Left cardiac atrium (tissue), 4 donors: Measurements from ENCODE around the gene WNT16. TPM values are rescaled to one million over a fixed set of nuclear protein-coding genes. Genes with fewer than 3 reads are reported as not detected.

Experiments
- ATAC-seq, 2 donors: fragments of 200-7000 bp; cut with Tn5 transposase; one replicate each; pipeline ENCODE4 v1.9.1; 2020; ENCODE audit warnings: mild to moderate bottlenecking in 2 of 2, moderate library complexity in 2 of 2
- DNase-seq: peaks from one replicate; pipeline ENCODE4 v3.0.0-alpha.2; 2020
- intact Hi-C, 2 donors: fragments of 100-400 bp; cut with DNase I; formaldehyde crosslinking; loops; one replicate each; pipeline versions ENCODE4 v1.14.1 to v1.15.1; 2022 to 2023
- total RNA-seq, 2 donors: library from RNA; stranded (reverse); fragmentation: NEBNext Ultra II Directional; extraction: Animal tissue kit (Norgen Biotek cat#: 25700); gene quantifications; one replicate each; pipeline ENCODE4 v1.2.1, GENCODE V29; 2021
- donor health status: DM: no; HTN: yes; CAD: no.
- donor health status: DM: no; HTN: yes; CAD: no; lungs with severe emphysema.
- donor health status: DM: yes; HTN: yes; CAD: no.
- donor health status: Dilated cardiomyopathy.

WNT16 gene
- total RNA-seq, 2 donors from 2014 or later = not detected

- ATAC-seq (no peak), DNase-seq (no peak)
- intact Hi-C loops = no loop called here
Observed at GRCh38 chr7:121337398-121337797, 8.6 kb downstream of the WNT16 start.

GRCh38 chr7:121339082-121339481 lies 10.3 kb downstream of the WNT16 start:
- intact Hi-C loops = no loop called here
- DNase-seq = no peak
- no peak for ATAC-seq

GRCh38 chr7:121341933-121342332 lies 13.1 kb downstream of the WNT16 start:
- ATAC-seq = no peak
- intact Hi-C loops = no loop called here

DNA sequence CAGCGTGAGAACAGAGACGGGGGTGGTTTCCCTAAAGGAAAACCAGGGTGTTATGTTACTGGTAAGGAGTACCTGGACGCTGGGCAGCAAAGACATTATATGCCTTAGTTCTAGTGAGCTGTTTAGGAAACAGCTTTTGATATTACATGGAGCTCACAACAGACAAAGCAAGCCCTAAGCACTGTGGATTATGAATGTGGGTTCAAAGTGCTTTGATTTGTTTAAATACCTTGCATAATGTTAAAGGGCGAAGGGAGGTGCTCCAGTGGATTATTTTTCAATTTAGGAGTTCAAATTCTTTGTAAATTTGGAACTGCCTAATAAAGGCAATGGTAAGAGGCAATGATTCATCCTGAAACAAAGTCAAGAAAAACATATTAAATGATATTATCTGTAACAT lies 13.8 kb downstream of the WNT16 start:
- no peak for DNase-seq
- ATAC-seq = no peak
- intact Hi-C loops = no loop called here

More at GRCh38 chr7:121341933-121342332, 13.1 kb downstream of the WNT16 start:
- no peak for DNase-seq

DNA sequence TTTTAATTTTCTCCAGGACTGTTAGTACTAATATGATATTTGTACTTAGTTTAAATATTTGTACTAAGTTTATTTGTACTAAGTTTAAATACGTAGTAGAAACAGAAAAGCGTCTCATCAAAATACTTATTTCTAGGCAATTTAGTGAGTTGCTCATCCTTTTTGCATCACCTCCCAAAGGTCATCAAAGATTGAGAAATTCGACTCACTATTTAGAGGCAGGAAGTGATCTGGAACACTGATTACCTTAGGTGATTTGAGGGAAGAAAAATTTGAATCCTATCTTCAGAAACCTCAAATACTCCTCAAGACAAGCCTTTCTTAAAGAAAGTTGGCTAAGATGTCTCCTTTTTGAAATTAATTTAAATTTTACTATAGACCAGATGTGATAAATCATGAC lies 14.5 kb downstream of the WNT16 start:
- ATAC-seq = no peak
- intact Hi-C loops = no loop called here
- no peak for DNase-seq

DNA sequence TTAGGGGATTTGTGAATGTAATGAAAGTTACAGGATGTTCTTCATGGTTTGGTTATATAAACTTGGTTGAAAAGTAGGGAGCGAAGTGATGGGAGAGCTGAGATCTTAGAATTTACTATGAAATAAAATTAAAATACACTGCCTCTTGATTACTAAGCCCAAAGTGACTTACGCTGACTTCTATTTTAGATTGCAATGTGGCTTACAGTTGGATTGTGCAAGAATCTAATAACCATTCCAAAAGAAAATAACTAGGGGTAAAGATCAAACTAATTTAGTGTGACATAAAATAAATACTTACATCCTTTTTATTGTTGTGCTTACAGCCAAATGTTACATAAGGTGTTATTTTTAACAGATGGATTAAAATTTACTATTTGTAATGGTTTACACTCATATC lies 15.3 kb downstream of the WNT16 start:
- DNase-seq = no peak
- intact Hi-C loops = no loop called here
- no peak for ATAC-seq

- no peak for DNase-seq
- intact Hi-C loops = no loop called here
- no peak for ATAC-seq
Observed at GRCh38 chr7:121344497-121344896, 15.7 kb downstream of the WNT16 start.

GRCh38 chr7:121351682-121352081 lies 22.9 kb downstream of the WNT16 start:
- no peak for DNase-seq
- ATAC-seq = no peak

DNA sequence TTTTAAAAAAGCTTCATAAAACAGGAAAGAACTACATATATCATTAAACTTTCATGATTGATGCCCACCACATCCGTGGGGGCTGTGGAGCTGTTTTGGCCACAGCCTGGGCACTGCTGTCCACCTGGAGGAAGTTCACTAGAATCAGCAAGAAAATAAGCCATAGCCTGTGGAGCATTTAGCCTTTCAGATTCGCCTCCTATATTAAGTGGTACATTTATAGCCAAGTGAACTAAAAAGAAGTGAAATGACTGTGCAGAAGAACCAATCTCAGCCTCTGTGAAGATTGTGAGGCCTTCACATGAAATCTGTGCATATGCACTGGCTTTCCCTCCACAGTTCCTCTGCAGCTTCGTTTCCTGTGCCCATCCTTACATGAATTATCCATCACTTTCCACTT lies 23.5 kb downstream of the WNT16 start:
- DNase-seq (no peak), ATAC-seq (no peak)
- intact Hi-C loops = no loop called here

More at GRCh38 chr7:121351682-121352081, 22.9 kb downstream of the WNT16 start:
- intact Hi-C loops = no loop called here

GRCh38 chr7:121355574-121355973 lies 26.8 kb downstream of the WNT16 start:
- intact Hi-C loops = no loop called here
- ATAC-seq (no peak), DNase-seq (no peak)

GRCh38 chr7:121360564-121360963 lies 31.8 kb downstream of the WNT16 start:
- intact Hi-C loops = no loop called here
- DNase-seq (no peak), ATAC-seq (no peak)

DNA sequence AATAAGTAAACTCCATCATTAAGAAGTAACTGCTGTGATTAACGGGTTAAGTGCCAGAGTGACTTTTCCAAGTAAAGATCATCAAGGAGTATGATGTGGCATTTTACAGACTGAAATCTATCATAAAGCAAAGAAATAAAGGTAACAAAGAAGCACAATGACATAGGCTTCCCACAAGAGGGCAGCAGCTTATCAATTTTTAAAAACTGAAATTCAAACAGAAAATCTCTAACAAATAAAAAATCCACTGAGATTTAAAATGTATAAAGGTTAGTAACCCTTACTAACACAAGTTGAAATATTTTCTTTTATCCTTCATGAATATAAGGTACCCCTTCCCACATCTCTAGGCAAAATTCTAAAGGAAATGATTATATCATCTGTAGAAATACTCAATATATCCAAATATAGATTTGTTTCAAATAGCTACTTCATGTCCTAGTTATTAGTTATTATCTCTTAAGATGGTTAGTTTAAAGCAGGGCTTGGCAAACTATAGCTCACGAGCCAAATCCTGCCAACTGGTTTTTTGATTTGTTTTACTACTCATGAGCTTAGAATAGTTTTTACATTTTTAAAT lies 38.1 kb downstream of the WNT16 start:
- DNase-seq = no peak
- intact Hi-C loops = loop anchor here (1.0 to 5.0 kb wide), 3 partner anchors 180 to 625 kb away; no protein-coding TSS in a partner anchor
- ATAC-seq = no peak

DNA sequence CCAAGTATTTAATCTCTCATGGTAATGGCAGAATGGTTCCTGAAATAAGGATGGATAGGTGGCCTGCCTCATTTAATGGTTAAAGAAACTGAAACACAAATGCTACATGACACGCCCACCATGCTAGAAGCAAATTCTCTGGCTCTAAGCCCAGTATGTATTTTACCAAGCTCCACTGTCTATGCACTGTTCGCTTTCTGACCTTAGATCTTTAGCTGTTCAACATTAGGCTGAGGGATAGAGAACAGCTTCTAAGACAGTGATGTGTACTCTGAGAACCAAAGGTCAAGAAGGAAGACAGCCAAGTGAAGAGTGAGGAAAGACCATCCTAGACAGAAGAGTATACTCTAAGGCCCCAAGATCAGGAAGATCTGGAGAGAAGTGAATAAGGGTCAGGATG lies 40.7 kb downstream of the WNT16 start:
- peak; percentile 60 to 61 for ATAC-seq
- DNase-seq = no peak
- intact Hi-C loops = loop anchor here (5.0 kb wide), 2 partner anchors 178 to 623 kb away; no protein-coding TSS in a partner anchor

- intact Hi-C loops = no loop called here
- DNase-seq = no peak
- no peak for ATAC-seq
Observed at GRCh38 chr7:121371367-121371766, 42.6 kb downstream of the WNT16 start.

DNA sequence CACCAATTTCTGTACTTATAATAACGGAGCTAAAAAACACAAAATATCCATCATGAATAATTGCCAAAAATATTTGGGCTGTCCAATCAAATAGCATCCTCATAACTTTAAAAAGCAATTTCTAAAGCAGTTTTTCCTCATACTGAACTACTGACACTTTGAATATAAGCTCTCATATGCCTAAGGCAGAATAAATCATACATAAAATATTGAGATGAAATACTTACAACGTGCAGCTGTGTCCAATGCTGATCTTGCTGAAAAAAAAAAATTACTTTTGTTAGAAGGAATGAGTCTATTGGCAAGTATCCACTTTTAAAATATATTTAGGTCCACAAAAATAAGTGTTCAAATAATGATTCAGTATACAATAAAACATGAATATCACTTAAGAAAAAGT lies 43.1 kb downstream of the WNT16 start:
- no peak for DNase-seq
- ATAC-seq = no peak
- intact Hi-C loops = no loop called here

GRCh38 chr7:121372376-121373010 lies 43.7 kb downstream of the WNT16 start:
- ATAC-seq (peak; percentile 58 to 74), DNase-seq (no peak)
- intact Hi-C loops = no loop called here

GRCh38 chr7:121373177-121373576 lies 44.4 kb downstream of the WNT16 start:
- intact Hi-C loops = no loop called here
- ATAC-seq = no peak
- DNase-seq = no peak

DNA sequence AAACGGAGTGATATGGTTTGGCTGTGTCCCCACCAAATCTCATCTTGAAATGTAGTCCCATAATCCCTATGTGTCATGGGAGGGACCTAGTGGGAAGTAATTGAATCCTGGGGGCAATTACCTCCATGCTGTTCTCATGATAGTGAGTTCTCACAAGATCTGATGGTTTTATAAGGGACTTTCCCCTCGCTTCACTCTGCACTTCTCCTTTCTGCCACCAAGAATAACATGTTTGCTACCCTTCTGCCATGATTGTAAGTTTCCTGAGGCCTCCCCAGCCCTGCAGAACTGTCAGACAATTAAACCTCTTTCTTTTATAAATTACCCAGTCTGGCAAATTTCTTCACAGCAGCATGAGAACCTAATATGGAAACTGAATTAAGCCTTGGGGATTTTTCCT lies 48.2 kb downstream of the WNT16 start:
- no peak for ATAC-seq
- DNase-seq = no peak
- intact Hi-C loops = no loop called here

DNA sequence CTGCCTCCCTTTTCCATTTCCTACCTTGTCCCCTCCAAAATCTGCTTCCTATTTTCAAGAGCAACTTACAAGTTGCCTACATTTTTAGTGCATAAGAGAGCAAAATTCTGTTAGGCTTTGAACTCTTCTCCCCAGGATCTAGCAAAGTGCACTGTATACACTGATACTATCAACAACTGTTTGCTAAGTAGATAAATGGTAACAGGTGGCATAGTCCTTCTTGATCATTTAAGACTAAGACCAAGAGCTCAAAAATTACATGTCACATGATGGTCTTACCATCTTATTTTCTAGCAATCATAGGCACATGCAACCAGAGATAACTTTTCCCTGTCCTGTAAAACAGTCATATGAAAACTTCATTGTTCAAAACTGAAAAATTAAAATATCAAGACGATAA lies 51.1 kb downstream of the WNT16 start:
- intact Hi-C loops = no loop called here
- DNase-seq = no peak
- no peak for ATAC-seq

DNA sequence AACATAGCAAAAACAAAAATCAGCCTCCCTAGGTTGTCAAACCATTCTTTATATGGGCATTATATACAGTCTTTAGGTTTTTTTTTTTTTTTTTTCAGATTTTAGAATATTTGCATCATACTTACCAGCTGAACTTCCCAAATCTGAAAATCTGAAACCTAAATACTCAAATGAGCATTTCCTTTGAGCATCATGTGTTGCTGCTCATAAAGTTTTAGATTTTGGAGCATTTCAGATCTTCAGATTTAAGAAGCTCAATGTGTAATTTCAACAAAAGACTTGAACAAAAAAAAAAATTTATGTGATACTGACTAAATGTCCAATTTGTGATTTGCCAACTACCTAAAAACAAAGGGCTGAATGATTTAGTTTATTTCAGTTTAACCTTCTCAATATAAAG lies 53.7 kb downstream of the WNT16 start:
- intact Hi-C loops = no loop called here
- ATAC-seq (no peak), DNase-seq (no peak)

DNA sequence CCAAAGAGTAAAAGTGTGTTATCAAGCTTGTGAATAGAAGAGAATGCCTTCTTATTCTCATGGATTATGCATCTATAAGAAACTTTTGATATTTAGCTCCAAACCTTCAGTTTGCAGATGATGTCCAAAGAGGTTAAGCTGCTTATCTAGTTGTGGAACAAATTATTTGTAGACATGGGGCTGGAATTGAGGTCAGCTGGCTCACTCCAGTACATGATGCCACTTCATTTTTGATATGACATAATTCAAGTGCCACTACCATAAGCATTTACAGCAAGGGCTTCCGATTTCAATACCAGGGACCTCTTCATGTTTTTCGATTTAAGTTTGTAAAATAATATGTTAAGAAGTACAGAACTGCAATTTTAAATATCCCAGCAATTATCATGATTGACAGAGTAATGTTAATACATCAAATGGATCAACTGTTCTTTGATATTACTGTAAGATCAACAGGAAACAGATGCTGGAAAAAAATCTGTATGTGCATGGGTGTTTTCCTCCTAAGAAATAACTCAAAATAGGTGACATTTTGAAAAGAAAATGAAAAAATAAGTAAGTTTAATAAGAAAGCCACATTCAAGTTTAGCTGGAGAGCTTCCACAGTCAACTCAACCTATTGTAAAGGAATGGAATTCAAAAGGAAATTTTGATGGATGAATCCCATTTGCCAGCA lies 54.6 kb downstream of the WNT16 start:
- intact Hi-C loops = no loop called here
- no peak for DNase-seq
- ATAC-seq = no peak
